GM23248 (cell line): ENCODE measurements around the gene MINK1. TPM values are rescaled to one million over a fixed set of nuclear protein-coding genes. Genes with fewer than 3 reads are reported as not detected.

ENCODE experiments used
- DNase-seq: peaks from one replicate; pipeline ENCODE4 v3.0.0-alpha.2; 2015
- H2AFZ ChIP-seq: fragments of 200-600 bp; sonication (generic); 2 replicates; pipeline ENCODE4 v1.6.1; 2016; ENCODE audit warnings: antibody characterized with exemption
- H3F3A ChIP-seq: fragments of 200-600 bp; sonication (generic); 2 replicates; pipeline ENCODE4 v1.6.1; 2016; ENCODE audit warnings: mild to moderate bottlenecking, antibody characterized with exemption, mixed run types; ENCODE audit not compliant: insufficient read depth
- H3K27ac ChIP-seq: fragments of 200-600 bp; sonication (generic); 2 replicates; pipeline ENCODE4 v1.5.1; 2016; ENCODE audit warnings: mild to moderate bottlenecking
- H3K27me3 ChIP-seq: fragments of 200-600 bp; sonication (generic); replicated peaks from 2 replicates; pipeline ENCODE4 v1.6.1; 2016; ENCODE audit warnings: mild to moderate bottlenecking; ENCODE audit not compliant: insufficient read depth
- H3K36me3 ChIP-seq: fragments of 200-600 bp; sonication (generic); 2 replicates; pipeline ENCODE4 v1.6.1; 2016; ENCODE audit warnings: low read depth, mild to moderate bottlenecking
- H3K4me1 ChIP-seq: fragments of 200-600 bp; sonication (generic); 2 replicates; pipeline ENCODE4 v1.6.1; 2016; ENCODE audit warnings: mild to moderate bottlenecking; ENCODE audit not compliant: insufficient read depth
- H3K4me2 ChIP-seq: fragments of 200-600 bp; sonication (generic); one replicate; pipeline ENCODE4 v1.6.1; 2016; ENCODE audit warnings: mild to moderate bottlenecking; ENCODE audit not compliant: unreplicated experiment
- H3K4me3 ChIP-seq: fragments of 200-600 bp; sonication (generic); 2 replicates; pipeline ENCODE4 v1.5.1; 2016; ENCODE audit warnings: mild to moderate bottlenecking
- H3K79me2 ChIP-seq: fragments of 200-600 bp; sonication (generic); 2 replicates; pipeline ENCODE4 v1.6.1; 2016; ENCODE audit warnings: mild to moderate bottlenecking; ENCODE audit not compliant: insufficient read depth
- H3K9ac ChIP-seq: fragments of 200-600 bp; sonication (generic); 2 replicates; pipeline ENCODE4 v1.6.1; 2016; ENCODE audit warnings: mild to moderate bottlenecking
- H3K9me2 ChIP-seq: fragments of 200-600 bp; sonication (generic); 2 replicates; pipeline ENCODE4 v1.6.1; 2016; ENCODE audit warnings: mixed run types, mild to moderate bottlenecking, moderate library complexity; ENCODE audit not compliant: insufficient read depth
- H3K9me3 ChIP-seq: fragments of 200-600 bp; sonication (generic); one replicate; pipeline ENCODE4 v1.6.1; 2017; ENCODE audit warnings: low read depth
- H4K20me1 ChIP-seq: fragments of 200-600 bp; sonication (generic); 2 replicates; pipeline ENCODE4 v1.6.0; 2016; ENCODE audit not compliant: insufficient read depth
- EZH2 ChIP-seq: fragments of 200-600 bp; sonication (generic); IDR thresholded peaks from 2 replicates; pipeline ENCODE4 v1.6.1; 2018; ENCODE audit warnings: antibody characterized with exemption, mild to moderate bottlenecking; ENCODE audit not compliant: insufficient read depth, poor library complexity, severe bottlenecking
- EZH2phosphoT487 ChIP-seq: fragments of 200-600 bp; sonication (generic); IDR thresholded peaks from 2 replicates; pipeline ENCODE4 v1.6.1; 2018; ENCODE audit warnings: antibody characterized with exemption, moderate library complexity, mild to moderate bottlenecking, low read depth; ENCODE audit not compliant: insufficient read depth
- WGBS, 2 experiments: methylation state at CpG; one replicate each; pipeline ENCODE4 v1.1.6; 2015 to 2017; ENCODE audit warnings: low lambda C conversion rate in 2 of 2, low coverage in 1 of 2; ENCODE audit errors: missing lambda C conversion rate in 2 of 2; 5-methylcytosine and 5-hydroxymethylcytosine counted together
- in situ Hi-C: fragments of 300-500 bp; cut with MboI; formaldehyde crosslinking; loops from 2 replicates; pipeline ENCODE4 v1.15.0; 2020
- polyA plus RNA-seq: library from polyadenylated mRNA; unstranded; fragments of >200 nt; fragmentation: Nextera tagmentation; extraction: Ambion mirVana; gene quantifications from 2 replicates; pipeline ENCODE4 v1.2.1, GENCODE V29; 2016
- total RNA-seq: library from RNA; depleted of rRNA; stranded (reverse); fragments of >200 nt; shearing (Covaris generic); gene quantifications from 2 replicates; pipeline ENCODE4 v1.2.3, GENCODE V29; 2014

MINK1 gene
- total and polyA plus RNA-seq, 2 experiments from 2014 or later, result 21.0 to 34.5 TPM

- H3K27me3 ChIP-seq, result no peaks in the 10 kb centered on the region
- H3K9me3 ChIP-seq, result no peaks in the 10 kb centered on the region
- in situ Hi-C loops, result no loop called here
- peaks cover 25% of the 10 kb centered on the region for H3F3A ChIP-seq
- H3K27ac ChIP-seq, result peak overlapping the region; percentile 61
- peak; percentile 79 for DNase-seq
- H3K4me1 ChIP-seq, result peaks cover 32% of the 10 kb centered on the region
- TF ChIP-seq EZH2phosphoT487, result no peak
- no peak for TF ChIP-seq EZH2
- peaks cover 85% of the 10 kb centered on the region for H3K79me2 ChIP-seq
- H3K4me3 ChIP-seq, result no peak overlapping the region
- H3K9me2 ChIP-seq, result no peaks in the 10 kb centered on the region
- WGBS, 2 experiments, result 40 to 46% methylated on average over 5 of the region's 5 CpGs
- H3K36me3 ChIP-seq, result no peaks in the 10 kb centered on the region
- no peak overlapping the region for H2AFZ ChIP-seq
- H4K20me1 ChIP-seq, result 0 out of 2 replicates have a peak, but pooled peaks cover 2% of the 10 kb centered on the region
- peak overlapping the region; percentile 20 for H3K4me2 ChIP-seq
- H3K9ac ChIP-seq, result peak overlapping the region; percentile 23; the same call in 1 of the 2 replicates
These were observed 15.9 kb downstream of the MINK1 start for GRCh38 chr17:4849011-4849536.

GRCh38 chr17:4850246-4850645 lies 17.1 kb downstream of the MINK1 start:
- Histone ChIP-seq H3K36me3 (no peaks in the 10 kb centered on the region), H3K4me1 (peaks cover 32% of the 10 kb centered on the region), H3K79me2 (peaks cover 82% of the 10 kb centered on the region), H3K9ac (no peak overlapping the region), H3K9me3 (no peaks in the 10 kb centered on the region), H3K4me3 (no peak overlapping the region), H3K4me2 (no peak overlapping the region), H3K27me3 (no peaks in the 10 kb centered on the region), H3K27ac (no peak overlapping the region), H3F3A (peaks cover 25% of the 10 kb centered on the region), H4K20me1 (0 out of 2 replicates have a peak, but pooled peaks cover 2% of the 10 kb centered on the region), H3K9me2 (no peaks in the 10 kb centered on the region), H2AFZ (no peak overlapping the region)
- in situ Hi-C loops, result no loop called here
- no peak for DNase-seq
- TF ChIP-seq EZH2phosphoT487 (no peak), EZH2 (no peak)
- 76 to 91% methylated on average over 2 of the region's 2 CpGs for WGBS, 2 experiments

- H3K27me3 ChIP-seq, result no peaks in the 10 kb centered on the region
- H3K9me3 ChIP-seq, result no peaks in the 10 kb centered on the region
- H3K4me3 ChIP-seq, result no peak overlapping the region
- H4K20me1 ChIP-seq, result 0 out of 2 replicates have a peak, but pooled peaks cover 2% of the 10 kb centered on the region
- peaks cover 32% of the 10 kb centered on the region for H3K4me1 ChIP-seq
- WGBS, 2 experiments, result 98 to 99% methylated on average over 3 of the region's 3 CpGs
- H3K4me2 ChIP-seq, result no peak overlapping the region
- no peak overlapping the region for H3K27ac ChIP-seq
- no peaks in the 10 kb centered on the region for H3K36me3 ChIP-seq
- no peak for DNase-seq
- in situ Hi-C loops, result no loop called here
- peaks cover 25% of the 10 kb centered on the region for H3F3A ChIP-seq
- H3K9ac ChIP-seq, result no peak overlapping the region
- no peak overlapping the region for H2AFZ ChIP-seq
- no peak for TF ChIP-seq EZH2phosphoT487
- TF ChIP-seq EZH2, result no peak
- no peaks in the 10 kb centered on the region for H3K9me2 ChIP-seq
- peaks cover 75% of the 10 kb centered on the region for H3K79me2 ChIP-seq
These were observed 17.9 kb downstream of the MINK1 start for GRCh38 chr17:4851084-4851483.

DNA sequence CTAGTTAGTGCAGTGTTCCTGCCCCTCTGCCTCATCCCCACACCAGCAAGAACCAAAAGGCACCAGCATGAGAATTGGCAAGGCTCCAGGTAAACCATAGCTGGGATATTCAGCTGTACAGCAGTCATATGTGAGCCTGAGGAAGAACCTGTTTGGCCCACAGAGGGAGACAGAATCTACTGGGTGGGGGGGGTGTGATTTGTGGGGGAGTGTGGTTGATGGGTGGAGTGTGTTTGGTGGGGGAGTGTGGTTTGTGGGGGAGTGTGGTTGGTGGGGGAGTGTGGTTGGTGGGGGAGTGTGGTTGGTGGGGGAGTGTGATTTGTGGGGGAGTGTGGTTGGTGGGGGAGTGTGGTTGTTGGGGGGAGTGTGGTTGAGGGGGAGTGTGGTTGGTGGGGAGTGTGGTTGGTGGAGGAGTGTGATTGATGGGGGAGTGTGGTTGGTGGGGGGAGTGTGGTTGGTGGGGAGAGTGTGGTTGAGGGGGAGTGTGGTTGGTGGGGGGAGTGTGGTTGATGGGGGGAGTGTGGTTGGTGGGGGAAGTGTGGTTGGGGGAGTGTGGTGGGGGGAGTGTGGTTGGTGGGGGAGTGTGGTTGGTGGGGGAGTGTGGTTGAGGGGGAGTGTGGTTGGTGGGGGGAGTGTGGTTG lies 19.5 kb downstream of the MINK1 start:
- H3K36me3 ChIP-seq, result no peaks in the 10 kb centered on the region
- DNase-seq, result peak; percentile 78
- H3K4me2 ChIP-seq, result peak overlapping the region; percentile 72
- peaks cover 25% of the 10 kb centered on the region for H3F3A ChIP-seq
- H2AFZ ChIP-seq, result no peak overlapping the region
- H3K4me1 ChIP-seq, result peaks cover 34% of the 10 kb centered on the region
- H3K9me2 ChIP-seq, result no peaks in the 10 kb centered on the region
- H4K20me1 ChIP-seq, result 0 out of 2 replicates have a peak, but pooled peaks cover 2% of the 10 kb centered on the region
- H3K4me3 ChIP-seq, result no peak overlapping the region
- TF ChIP-seq EZH2phosphoT487 (no peak), EZH2 (no peak)
- peak overlapping the region; percentile 39; the same call in 1 of the 2 replicates for H3K9ac ChIP-seq
- no peaks in the 10 kb centered on the region for H3K9me3 ChIP-seq
- no peaks in the 10 kb centered on the region for H3K27me3 ChIP-seq
- peak overlapping the region; percentile 74 for H3K27ac ChIP-seq
- in situ Hi-C loops, result no loop called here
- H3K79me2 ChIP-seq, result peaks cover 75% of the 10 kb centered on the region
